Measurements from ENCODE around the gene PRICKLE1.

The PRICKLE1 gene

DNA sequence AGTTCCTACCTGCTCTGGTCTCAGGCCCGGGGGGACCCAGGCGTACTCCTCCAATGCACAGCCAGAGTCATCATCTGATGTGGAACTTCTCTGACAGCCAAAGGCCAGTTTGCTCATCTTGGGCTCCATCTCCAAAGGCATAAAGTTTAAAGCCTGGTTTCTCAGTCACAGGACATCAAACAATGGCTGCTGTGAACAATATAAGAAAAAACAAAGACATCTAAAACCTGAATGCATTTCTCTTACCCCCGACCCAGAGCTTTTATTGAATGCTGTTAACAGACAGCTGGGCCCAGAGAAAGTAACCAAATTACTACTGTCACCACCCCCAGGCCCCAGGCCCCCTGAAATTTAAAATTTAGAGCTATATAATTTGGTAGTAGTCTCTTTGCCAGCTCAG, 117.2 kb downstream of the PRICKLE1 start:
- Mint-ChIP-seq H3K9me3 (no peaks in the 10 kb centered on the region), H3K27ac (no peak overlapping the region), H3K36me3 (no peaks in the 10 kb centered on the region), H3K4me1 (peaks cover 21% of the 10 kb centered on the region), H3K27me3 (peaks cover 14% of the 10 kb centered on the region), H3K4me3 (no peak overlapping the region)

DNA sequence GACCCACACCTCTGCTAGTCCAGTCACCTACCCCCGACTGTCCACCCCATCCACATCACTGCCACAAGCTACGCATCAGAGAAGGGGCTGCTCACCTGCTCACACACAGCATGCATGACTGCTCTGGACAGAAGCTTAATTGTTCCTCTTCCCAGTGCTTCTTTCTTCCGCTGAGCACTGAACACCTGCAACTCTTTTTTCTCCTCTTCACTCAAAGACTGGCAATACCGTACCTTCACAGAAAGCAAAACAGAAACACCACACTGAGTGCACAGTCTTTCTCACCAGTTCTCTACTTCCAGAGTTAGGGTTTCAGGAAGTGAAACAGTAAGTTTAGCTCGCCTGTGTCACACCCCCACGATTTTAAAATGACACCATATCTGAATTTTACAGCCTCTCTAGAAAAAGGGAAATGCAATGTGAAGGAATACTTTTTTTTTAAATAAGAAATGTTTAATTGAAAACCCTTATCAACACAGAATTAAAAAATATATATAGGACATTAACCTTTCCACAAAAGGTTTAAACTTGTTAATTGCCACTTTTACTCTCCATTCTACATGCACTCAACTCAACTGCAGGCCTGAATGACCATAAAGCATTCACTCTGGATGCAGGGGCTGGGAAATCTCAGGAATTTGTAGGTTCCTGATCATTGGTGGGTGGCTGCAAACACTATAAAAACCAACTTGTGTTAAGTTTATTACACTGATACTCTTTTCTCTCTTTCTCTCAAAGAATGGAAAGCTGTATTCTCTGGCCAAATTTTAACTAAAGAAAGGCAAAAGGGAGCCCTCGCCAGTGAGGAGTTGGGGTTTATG, 120.0 kb downstream of the PRICKLE1 start:
- peaks cover 21% of the 10 kb centered on the region for H3K4me1 Mint-ChIP-seq
- H3K36me3 Mint-ChIP-seq = no peaks in the 10 kb centered on the region
- H3K27me3 Mint-ChIP-seq = peaks cover 5% of the 10 kb centered on the region
- peak overlapping the region; percentile 50 for H3K4me3 Mint-ChIP-seq
- H3K27ac Mint-ChIP-seq = no peak overlapping the region
- H3K9me3 Mint-ChIP-seq = no peaks in the 10 kb centered on the region

DNA sequence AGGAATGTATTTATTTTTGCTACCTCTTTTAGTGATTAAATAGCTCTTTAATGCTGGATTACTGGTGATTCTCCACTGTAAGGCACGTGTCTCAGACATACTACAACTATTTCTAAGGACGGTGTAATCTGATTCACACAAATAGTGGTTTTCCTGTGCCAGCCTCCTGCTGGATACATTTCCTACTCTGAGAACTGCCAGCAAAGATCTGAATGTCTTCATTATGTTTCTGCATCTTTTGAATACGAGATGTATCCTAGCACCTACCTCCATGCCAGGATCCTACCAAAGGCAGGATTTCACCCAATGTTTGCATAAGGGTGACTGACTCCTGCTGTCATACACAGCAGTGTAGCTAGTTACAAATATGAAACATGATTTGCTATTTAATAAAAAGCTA, 120.6 kb downstream of the PRICKLE1 start:
- peaks cover 5% of the 10 kb centered on the region for H3K27me3 Mint-ChIP-seq

DNA sequence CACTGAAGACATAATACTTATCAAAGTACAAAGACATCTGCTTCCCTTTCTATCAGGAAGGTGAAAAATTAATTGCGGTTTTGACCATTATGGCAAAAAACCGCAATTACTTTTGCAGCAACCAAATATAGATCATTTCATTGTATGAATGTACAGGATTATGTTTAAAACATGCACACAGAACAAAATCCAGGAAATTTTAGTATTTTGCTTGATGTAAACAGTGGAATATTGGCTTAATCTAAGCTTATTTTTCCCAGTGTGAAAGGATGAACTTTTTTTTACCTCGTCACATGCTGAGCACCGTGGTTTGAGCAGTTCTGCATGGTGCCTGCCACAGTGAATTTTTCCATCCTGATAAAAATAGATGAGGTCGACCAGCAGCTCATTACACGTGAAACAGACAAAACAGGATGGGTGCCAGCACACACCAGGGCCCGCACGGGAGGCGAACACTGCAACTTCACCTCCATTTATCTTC, 121.2 kb downstream of the PRICKLE1 start:
- Mint-ChIP-seq H3K27me3 (peaks cover 5% of the 10 kb centered on the region), H3K4me3 (no peak overlapping the region), H3K9me3 (no peaks in the 10 kb centered on the region)

More for the DNA sequence above, 120.6 kb downstream of the PRICKLE1 start:
- Mint-ChIP-seq H3K36me3 (no peaks in the 10 kb centered on the region), H3K4me3 (no peak overlapping the region), H3K4me1 (peaks cover 21% of the 10 kb centered on the region), H3K27ac (no peak overlapping the region), H3K9me3 (no peaks in the 10 kb centered on the region)

DNA sequence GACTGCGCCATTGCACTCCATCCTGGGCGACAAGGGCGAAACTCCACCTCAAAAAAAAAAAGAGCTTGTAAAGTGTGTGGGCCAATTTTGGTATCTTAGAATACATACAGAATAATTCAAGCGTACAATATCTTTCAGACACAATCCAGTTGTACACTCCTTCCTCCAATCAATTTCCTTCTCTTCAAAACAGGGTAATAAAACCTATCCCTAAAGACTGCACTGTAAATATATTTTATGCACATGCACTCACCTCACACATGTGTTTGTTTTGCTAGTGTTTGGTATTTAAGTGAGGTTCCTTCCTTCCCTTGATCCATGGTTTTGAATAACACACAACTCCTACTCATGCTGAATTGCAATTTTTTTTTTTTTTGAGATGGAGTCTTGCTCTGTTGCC, 125.9 kb downstream of the PRICKLE1 start:
- H3K4me3 Mint-ChIP-seq = no peak overlapping the region
- peaks cover 6% of the 10 kb centered on the region for H3K27me3 Mint-ChIP-seq
- H3K9me3 Mint-ChIP-seq = no peaks in the 10 kb centered on the region
- H3K36me3 Mint-ChIP-seq = no peaks in the 10 kb centered on the region
- no peak overlapping the region for H3K27ac Mint-ChIP-seq
- peaks cover 5% of the 10 kb centered on the region for H3K4me1 Mint-ChIP-seq

More for the DNA sequence above, 121.2 kb downstream of the PRICKLE1 start:
- H3K36me3 Mint-ChIP-seq = no peaks in the 10 kb centered on the region
- peaks cover 21% of the 10 kb centered on the region for H3K4me1 Mint-ChIP-seq
- H3K27ac Mint-ChIP-seq = no peak overlapping the region

DNA sequence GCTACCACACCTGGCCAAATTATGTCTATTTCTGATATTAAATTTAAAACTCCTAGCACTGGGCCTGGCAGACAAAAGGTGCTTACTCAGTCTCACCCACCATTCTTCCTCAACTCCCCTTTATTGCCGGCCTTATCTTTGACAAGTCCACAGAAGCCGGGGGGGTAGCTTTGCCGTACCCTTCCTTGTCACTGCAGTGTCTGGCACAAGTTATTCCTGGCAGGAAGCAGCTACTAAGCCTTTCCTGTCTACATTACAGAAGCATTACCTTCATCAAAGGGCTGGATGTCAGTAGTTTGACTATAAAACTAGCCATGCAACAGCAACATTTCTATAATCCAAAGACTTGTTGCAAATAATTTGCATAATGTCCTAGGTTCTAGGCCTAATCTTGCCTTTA, 127.1 kb downstream of the PRICKLE1 start:
- no peak overlapping the region for H3K4me3 Mint-ChIP-seq
- H3K27ac Mint-ChIP-seq = no peak overlapping the region
- no peaks in the 10 kb centered on the region for H3K4me1 Mint-ChIP-seq
- H3K27me3 Mint-ChIP-seq = peaks cover 6% of the 10 kb centered on the region
- H3K9me3 Mint-ChIP-seq = no peaks in the 10 kb centered on the region
- H3K36me3 Mint-ChIP-seq = no peaks in the 10 kb centered on the region

DNA sequence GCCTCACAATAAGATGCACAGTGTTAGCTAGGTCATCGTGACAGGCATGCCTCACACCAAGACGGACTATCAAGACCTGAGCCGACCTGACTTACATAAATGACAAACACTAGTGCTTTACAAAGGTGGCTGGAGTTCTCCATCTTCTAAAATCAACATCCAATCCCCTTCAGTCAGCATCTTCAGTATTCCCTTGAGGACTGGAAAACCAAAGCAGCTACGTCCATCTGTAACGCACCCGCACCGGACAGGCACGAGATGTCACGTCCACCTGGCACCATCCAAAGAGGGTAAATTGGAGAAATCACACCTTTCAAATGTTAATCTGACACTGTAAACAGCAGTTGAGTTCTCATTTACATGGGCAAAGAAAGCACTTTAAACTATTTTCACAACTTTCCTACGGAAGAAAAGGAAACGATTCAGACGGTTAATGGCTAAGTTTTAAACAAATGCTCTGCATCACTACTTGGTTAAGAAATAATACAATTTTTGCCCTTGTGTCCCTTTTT, 130.2 kb downstream of the PRICKLE1 start:
- no peaks in the 10 kb centered on the region for H3K36me3 Mint-ChIP-seq
- peaks cover 6% of the 10 kb centered on the region for H3K27me3 Mint-ChIP-seq
- H3K27ac Mint-ChIP-seq = no peak overlapping the region

DNA sequence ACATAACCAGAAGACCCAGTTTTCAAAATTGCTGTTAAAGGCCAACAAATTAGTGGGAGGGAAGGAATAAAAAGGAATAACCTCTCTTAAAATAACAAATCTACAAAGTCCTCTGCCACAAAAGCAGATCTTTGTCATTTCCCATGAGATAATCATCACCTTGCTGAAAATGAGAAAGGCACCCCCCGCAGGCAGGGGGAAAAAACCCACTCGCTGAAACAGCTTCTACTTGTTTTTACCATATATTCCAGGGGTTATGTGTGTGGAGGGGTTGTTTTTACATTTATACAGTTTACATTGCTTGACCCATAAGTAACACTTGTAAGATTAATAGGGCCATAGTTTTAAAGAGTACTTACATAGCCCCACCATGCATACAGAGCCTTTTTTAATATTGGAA, 131.0 kb downstream of the PRICKLE1 start:
- H3K36me3 Mint-ChIP-seq = no peaks in the 10 kb centered on the region
- H3K27me3 Mint-ChIP-seq = peaks cover 6% of the 10 kb centered on the region
- no peak overlapping the region for H3K4me3 Mint-ChIP-seq
- no peaks in the 10 kb centered on the region for H3K9me3 Mint-ChIP-seq
- no peaks in the 10 kb centered on the region for H3K4me1 Mint-ChIP-seq
- no peak overlapping the region for H3K27ac Mint-ChIP-seq

More for the DNA sequence above, 130.2 kb downstream of the PRICKLE1 start:
- Mint-ChIP-seq H3K4me3 (no peak overlapping the region), H3K9me3 (no peaks in the 10 kb centered on the region), H3K4me1 (no peaks in the 10 kb centered on the region)

DNA sequence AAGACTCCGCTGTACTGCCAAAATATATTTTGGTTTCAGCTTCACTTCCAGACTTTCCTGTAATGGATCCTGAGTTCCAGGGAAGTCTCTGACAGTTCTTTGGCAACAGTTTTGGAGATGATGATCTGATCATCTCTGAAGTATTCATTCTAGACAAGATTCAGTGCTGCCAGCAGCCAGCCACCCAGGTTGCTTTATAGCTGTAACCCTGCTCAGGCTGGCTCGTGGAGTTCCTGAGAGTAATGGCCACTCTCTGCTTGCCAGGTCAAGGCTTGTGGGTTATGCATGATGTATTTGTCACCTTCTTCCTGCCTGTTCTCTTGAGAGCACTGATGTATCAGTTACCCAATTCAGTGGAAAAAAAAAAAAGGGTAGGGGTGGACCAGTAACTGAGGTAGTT, 139.3 kb downstream of the PRICKLE1 start:
- H3K4me1 Mint-ChIP-seq = no peaks in the 10 kb centered on the region
- H3K4me3 Mint-ChIP-seq = no peak overlapping the region
- H3K36me3 Mint-ChIP-seq = peaks cover 15% of the 10 kb centered on the region
- H3K9me3 Mint-ChIP-seq = no peaks in the 10 kb centered on the region
- H3K27me3 Mint-ChIP-seq = no peaks in the 10 kb centered on the region
- no peak overlapping the region for H3K27ac Mint-ChIP-seq

DNA sequence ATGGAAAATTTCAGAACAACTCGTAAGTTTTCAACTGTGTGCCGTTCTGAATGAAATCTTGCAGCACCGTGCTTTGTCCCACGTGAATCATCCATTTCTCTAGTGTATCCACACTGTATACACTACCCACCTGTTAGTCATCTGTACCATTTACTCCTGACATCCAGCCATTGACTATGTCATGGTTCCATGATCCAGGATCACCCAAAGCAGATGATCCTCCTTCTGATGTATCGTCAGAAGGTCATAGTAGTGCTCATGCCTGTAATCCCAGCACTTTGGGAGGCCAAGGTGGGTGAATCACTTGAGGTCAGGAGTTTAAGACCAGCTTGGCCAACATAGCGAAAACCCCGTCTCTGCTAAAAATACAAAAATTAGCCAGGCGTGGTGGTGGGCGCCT, 140.7 kb downstream of the PRICKLE1 start:
- Mint-ChIP-seq H3K4me3 (no peak overlapping the region), H3K27me3 (no peaks in the 10 kb centered on the region), H3K36me3 (peaks cover 29% of the 10 kb centered on the region), H3K27ac (no peak overlapping the region), H3K9me3 (no peaks in the 10 kb centered on the region), H3K4me1 (no peaks in the 10 kb centered on the region)

DNA sequence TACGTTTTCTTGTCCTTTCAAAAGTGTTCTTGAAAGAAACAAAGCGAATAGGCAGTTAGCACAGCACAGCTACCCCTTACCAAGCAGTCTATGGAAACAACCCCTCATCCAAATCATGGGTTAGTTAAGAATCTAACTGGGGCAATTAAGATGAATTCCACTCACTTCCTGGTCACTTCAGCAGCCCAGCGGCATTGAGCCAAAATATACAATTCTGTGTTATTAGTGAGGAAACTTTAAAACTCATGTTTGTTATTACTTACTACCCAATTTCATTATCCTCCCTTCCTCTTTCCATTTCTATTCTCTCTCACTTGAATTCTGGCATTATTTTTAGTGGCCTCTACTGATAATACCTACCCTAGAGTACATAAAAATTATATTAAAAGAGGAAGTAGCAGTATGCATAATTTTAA, 142.2 kb downstream of the PRICKLE1 start:
- no peaks in the 10 kb centered on the region for H3K4me1 Mint-ChIP-seq
- no peaks in the 10 kb centered on the region for H3K27me3 Mint-ChIP-seq
- H3K36me3 Mint-ChIP-seq = peaks cover 44% of the 10 kb centered on the region
- no peaks in the 10 kb centered on the region for H3K9me3 Mint-ChIP-seq
- no peak overlapping the region for H3K27ac Mint-ChIP-seq
- H3K4me3 Mint-ChIP-seq = no peak overlapping the region

DNA sequence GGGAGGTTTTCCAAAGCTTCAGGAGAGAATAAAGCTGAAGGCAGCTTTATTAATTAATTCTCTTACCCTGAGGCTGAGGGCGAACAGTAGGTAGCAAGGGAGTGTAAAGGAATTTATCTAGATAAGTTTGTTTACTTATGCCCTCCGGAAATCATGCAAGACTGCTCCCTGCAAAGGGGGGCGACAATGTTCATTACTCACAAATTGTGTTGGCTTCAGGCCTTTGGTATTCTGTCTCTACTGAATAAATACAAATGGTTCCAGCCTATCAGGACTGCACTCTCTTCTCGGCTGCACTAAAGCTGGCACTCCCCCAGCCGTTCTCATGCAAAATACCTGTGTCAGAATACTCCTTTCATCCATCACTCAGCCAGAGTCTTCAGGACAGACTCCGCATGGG, 142.8 kb downstream of the PRICKLE1 start:
- Mint-ChIP-seq H3K27me3 (no peaks in the 10 kb centered on the region), H3K36me3 (peaks cover 48% of the 10 kb centered on the region), H3K4me3 (no peak overlapping the region), H3K9me3 (no peaks in the 10 kb centered on the region), H3K4me1 (no peaks in the 10 kb centered on the region), H3K27ac (no peak overlapping the region)

DNA sequence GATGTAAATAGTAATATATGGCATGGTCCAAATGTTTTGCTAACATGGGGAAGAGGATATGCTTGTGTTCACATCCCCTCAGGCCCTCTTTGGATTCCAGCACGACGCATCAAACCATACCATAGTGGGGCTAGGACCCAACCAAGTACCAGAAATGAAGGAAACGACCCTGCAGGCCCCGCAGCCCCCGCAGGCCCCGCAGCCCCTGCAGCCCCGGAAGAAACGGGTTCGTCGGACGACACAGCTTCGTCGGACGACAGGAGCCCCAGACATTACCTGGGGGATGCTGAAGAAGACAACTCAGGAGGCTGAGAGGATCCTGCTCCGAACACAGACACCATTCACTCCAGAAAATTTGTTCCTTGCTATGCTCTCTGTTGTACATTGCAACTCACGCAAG, 143.7 kb downstream of the PRICKLE1 start:
- no peaks in the 10 kb centered on the region for H3K4me1 Mint-ChIP-seq
- H3K4me3 Mint-ChIP-seq = no peak overlapping the region
- peaks cover 54% of the 10 kb centered on the region for H3K36me3 Mint-ChIP-seq
- no peaks in the 10 kb centered on the region for H3K9me3 Mint-ChIP-seq
- no peak overlapping the region for H3K27ac Mint-ChIP-seq
- H3K27me3 Mint-ChIP-seq = no peaks in the 10 kb centered on the region

DNA sequence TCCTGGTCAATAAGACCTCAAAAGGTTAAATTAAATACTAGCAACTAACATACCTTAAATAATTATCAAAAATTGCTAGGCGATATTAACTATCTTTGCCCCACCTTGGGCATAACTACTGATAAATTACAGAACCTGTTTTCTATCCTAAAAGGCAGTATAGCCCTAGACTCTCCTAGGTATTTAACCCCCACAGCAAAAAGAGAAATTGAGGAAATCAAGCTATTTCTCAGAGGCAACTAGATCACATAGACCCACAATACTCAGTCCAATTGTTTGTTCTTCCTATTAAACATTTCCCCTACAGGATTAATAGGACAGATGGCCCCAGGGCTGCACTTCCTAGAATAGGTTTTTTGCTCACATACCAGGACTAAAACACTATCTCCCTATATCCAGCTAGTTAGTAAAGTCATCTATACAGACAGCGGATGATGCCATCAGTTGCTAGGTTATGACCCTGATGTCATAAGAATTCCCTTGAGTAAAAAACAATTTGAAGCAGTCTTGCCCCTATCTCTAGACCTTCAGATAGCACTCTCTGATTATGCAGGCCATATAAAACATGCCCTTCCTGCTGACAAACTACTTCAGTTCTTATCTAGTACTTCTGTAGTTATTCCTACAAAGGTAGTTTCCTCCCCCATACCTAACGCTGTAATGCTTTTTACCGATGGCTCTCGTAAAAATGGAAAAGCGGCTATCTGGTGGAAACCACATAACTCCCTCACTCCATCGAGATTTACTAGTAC, 145.2 kb downstream of the PRICKLE1 start:
- Mint-ChIP-seq H3K27me3 (no peaks in the 10 kb centered on the region), H3K27ac (no peak overlapping the region)

DNA sequence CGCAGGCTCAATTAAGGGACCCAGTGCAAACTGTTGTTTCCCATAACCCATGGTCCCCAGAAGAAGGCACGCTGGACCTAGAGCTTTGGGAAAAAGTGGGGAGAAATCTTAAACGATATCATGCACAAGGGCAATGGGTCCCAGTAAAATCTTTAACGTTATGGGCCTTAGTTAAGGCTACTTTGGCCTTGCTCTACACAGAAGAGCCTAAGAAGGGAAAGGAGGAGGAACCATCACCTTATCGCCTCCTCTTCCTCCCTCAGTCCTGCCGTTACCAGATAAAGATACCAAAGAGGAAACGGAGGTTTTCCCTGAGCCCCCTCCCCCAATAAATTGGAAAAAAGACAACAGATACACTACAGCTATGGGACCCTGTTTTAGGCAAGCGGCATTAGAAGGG, 146.7 kb downstream of the PRICKLE1 start:
- no peaks in the 10 kb centered on the region for H3K4me1 Mint-ChIP-seq
- no peaks in the 10 kb centered on the region for H3K27me3 Mint-ChIP-seq
- H3K9me3 Mint-ChIP-seq = no peaks in the 10 kb centered on the region
- H3K4me3 Mint-ChIP-seq = no peak overlapping the region
- peaks cover 53% of the 10 kb centered on the region for H3K36me3 Mint-ChIP-seq
- no peak overlapping the region for H3K27ac Mint-ChIP-seq

More for the DNA sequence above, 145.2 kb downstream of the PRICKLE1 start:
- peaks cover 58% of the 10 kb centered on the region for H3K36me3 Mint-ChIP-seq
- no peak overlapping the region for H3K4me3 Mint-ChIP-seq
- H3K9me3 Mint-ChIP-seq = no peaks in the 10 kb centered on the region
- H3K4me1 Mint-ChIP-seq = no peaks in the 10 kb centered on the region

DNA sequence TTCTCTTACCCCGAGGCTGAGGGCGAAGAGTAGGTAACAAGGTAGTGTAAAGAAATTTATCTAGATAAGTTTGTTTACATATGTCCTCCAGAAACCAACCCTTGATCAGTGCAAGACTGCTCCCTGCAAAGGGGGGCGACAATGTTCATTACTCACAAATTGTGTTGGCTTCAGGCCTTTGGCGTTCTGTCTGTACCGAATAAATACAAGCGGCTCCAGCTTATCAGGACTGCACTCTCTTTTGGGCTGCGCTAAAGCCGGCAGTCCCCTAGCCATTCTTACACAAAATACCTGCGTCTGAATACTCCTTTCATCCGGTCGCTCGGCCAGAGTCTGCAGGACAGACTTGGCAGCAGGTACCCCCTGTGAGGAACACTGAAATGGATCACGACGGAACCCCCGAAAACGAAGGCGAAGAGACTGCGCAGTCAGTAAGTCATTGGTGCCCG, 147.2 kb downstream of the PRICKLE1 start:
- no peaks in the 10 kb centered on the region for H3K27me3 Mint-ChIP-seq

More for the DNA sequence above, 147.2 kb downstream of the PRICKLE1 start:
- Mint-ChIP-seq H3K4me1 (no peaks in the 10 kb centered on the region), H3K4me3 (no peak overlapping the region), H3K27ac (no peak overlapping the region), H3K9me3 (no peaks in the 10 kb centered on the region), H3K36me3 (peaks cover 54% of the 10 kb centered on the region)

Data from activated naive CD4-positive, alpha-beta T cell treated with anti-CD3 and anti-CD28 coated beads, Interleukin-2, amount 50 U/mL, for 24 hours (primary cell).